ENCODE measurements around the gene RNASE13.

Gene RNASE13

DNA sequence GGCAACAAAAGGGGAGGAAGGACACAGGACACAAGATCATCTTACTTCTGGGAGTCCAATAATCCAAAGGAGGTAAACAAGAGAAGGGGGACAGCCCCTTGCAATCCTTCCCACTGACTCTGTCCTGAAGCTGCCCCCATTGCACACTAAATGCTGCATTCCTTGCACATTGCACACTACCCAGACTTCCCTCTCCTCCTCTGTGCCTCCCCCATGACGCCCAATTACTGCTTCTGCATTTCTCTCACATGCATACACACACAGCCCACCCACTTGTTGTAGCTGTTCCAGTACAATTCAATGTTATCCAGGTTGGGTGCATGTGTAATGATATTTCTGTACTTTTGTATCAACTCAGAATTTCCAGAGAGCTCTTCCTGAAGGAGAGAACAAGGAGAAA lies 15.2 kb downstream of the RNASE13 start:
- no peak for TF ChIP-seq TCF4 (CRISPR knock-in tag; IDR thresholded peaks at IDR 0.05; ENCODE audit: borderline replicate concordance)
- TF ChIP-seq OSR1 (CRISPR knock-in tag; IDR thresholded peaks at IDR 0.05) = no peak
- ATAC-seq = no peak

DNA sequence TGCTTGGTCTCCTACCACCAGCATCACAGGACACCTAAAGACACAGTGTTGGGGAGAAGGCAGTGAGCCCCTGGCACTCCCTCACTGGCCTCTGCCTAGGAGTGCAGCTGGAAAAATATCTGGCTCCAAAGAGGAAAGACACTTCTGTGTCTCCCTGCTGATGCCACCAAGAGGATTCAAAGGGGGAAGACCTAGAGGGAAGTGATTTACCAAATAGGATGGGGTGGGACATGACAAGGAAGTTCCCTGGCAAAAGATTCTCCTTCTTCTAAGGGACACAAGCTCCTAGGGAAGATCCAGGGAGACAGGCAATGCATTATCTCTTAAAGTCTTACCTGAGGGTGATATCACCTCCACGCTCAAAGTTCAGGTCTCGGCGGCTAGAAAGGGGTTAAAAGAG lies 15.8 kb downstream of the RNASE13 start:
- no peak for ATAC-seq
- TF ChIP-seq, protein P1, sequence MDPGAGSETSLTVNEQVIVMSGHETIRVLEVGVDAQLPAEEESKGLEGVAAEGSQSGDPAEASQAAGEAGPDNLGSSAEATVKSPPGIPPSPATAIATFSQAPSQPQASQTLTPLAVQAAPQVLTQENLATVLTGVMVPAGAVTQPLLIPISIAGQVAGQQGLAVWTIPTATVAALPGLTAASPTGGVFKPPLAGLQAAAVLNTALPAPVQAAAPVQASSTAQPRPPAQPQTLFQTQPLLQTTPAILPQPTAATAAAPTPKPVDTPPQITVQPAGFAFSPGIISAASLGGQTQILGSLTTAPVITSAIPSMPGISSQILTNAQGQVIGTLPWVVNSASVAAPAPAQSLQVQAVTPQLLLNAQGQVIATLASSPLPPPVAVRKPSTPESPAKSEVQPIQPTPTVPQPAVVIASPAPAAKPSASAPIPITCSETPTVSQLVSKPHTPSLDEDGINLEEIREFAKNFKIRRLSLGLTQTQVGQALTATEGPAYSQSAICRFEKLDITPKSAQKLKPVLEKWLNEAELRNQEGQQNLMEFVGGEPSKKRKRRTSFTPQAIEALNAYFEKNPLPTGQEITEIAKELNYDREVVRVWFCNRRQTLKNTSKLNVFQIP (CRISPR knock-in tag; IDR thresholded peaks at IDR 0.05; ENCODE audit: borderline replicate concordance, low read depth) = no peak
- TF ChIP-seq SNAI2 (CRISPR knock-in tag; IDR thresholded peaks at IDR 0.05) (no peak), ZC3H10 (CRISPR knock-in tag; IDR thresholded peaks at IDR 0.05) (no peak), ARNTL (CRISPR knock-in tag; IDR thresholded peaks at IDR 0.05; ENCODE audit: borderline replicate concordance, low read depth) (no peak), ZNF70 (CRISPR knock-in tag; IDR thresholded peaks at IDR 0.05) (no peak), TOX (CRISPR knock-in tag; IDR thresholded peaks at IDR 0.05; ENCODE audit: borderline replicate concordance) (no peak), TCF4 (CRISPR knock-in tag; IDR thresholded peaks at IDR 0.05; ENCODE audit: borderline replicate concordance) (no peak), ZNF565 (CRISPR knock-in tag; conservative IDR thresholded peaks at IDR 0.05; ENCODE audit: low read depth) (no peak)
- TF ChIP-seq, protein P2, sequence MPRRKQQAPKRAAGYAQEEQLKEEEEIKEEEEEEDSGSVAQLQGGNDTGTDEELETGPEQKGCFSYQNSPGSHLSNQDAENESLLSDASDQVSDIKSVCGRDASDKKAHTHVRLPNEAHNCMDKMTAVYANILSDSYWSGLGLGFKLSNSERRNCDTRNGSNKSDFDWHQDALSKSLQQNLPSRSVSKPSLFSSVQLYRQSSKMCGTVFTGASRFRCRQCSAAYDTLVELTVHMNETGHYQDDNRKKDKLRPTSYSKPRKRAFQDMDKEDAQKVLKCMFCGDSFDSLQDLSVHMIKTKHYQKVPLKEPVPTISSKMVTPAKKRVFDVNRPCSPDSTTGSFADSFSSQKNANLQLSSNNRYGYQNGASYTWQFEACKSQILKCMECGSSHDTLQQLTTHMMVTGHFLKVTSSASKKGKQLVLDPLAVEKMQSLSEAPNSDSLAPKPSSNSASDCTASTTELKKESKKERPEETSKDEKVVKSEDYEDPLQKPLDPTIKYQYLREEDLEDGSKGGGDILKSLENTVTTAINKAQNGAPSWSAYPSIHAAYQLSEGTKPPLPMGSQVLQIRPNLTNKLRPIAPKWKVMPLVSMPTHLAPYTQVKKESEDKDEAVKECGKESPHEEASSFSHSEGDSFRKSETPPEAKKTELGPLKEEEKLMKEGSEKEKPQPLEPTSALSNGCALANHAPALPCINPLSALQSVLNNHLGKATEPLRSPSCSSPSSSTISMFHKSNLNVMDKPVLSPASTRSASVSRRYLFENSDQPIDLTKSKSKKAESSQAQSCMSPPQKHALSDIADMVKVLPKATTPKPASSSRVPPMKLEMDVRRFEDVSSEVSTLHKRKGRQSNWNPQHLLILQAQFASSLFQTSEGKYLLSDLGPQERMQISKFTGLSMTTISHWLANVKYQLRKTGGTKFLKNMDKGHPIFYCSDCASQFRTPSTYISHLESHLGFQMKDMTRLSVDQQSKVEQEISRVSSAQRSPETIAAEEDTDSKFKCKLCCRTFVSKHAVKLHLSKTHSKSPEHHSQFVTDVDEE (CRISPR knock-in tag; IDR thresholded peaks at IDR 0.05) = no peak

DNA sequence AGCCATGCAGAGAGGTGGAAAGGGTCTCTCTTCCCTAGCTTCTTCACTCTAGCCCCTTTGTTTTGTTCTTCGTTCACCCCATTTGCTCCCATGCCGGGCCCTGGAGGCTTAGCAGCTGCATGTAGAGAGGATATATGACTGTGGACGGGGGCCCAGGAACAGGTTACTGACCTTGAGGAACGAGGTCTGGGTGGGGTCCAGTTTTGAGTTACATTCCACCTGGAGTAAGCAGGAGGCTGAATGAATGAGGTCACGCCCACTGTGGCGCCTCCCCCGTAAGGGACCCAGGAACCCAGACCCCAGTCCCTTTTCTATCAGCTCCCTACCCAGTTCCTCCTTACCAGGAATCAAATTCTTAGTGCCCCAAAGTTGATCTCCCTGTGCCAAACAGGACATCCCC lies 16.3 kb downstream of the RNASE13 start:
- TF ChIP-seq TOX (CRISPR knock-in tag; IDR thresholded peaks at IDR 0.05; ENCODE audit: borderline replicate concordance) = no peak
- TF ChIP-seq RARB (CRISPR knock-in tag; IDR thresholded peaks at IDR 0.05) = no peak
- no peak for TF ChIP-seq CSDC2 (CRISPR knock-in tag; IDR thresholded peaks at IDR 0.05)
- no peak for TF ChIP-seq ISL1 (CRISPR knock-in tag; IDR thresholded peaks at IDR 0.05)
- TF ChIP-seq GLIS3 (CRISPR knock-in tag; IDR thresholded peaks at IDR 0.05) = no peak
- TF ChIP-seq, protein P3, sequence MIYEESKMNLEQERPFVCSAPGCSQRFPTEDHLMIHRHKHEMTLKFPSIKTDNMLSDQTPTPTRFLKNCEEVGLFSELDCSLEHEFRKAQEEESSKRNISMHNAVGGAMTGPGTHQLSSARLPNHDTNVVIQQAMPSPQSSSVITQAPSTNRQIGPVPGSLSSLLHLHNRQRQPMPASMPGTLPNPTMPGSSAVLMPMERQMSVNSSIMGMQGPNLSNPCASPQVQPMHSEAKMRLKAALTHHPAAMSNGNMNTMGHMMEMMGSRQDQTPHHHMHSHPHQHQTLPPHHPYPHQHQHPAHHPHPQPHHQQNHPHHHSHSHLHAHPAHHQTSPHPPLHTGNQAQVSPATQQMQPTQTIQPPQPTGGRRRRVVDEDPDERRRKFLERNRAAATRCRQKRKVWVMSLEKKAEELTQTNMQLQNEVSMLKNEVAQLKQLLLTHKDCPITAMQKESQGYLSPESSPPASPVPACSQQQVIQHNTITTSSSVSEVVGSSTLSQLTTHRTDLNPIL (CRISPR knock-in tag; IDR thresholded peaks at IDR 0.05; ENCODE audit: low read depth) = no peak
- no peak for TF ChIP-seq ZFP30 (CRISPR knock-in tag; IDR thresholded peaks at IDR 0.05)
- no peak for ATAC-seq

DNA sequence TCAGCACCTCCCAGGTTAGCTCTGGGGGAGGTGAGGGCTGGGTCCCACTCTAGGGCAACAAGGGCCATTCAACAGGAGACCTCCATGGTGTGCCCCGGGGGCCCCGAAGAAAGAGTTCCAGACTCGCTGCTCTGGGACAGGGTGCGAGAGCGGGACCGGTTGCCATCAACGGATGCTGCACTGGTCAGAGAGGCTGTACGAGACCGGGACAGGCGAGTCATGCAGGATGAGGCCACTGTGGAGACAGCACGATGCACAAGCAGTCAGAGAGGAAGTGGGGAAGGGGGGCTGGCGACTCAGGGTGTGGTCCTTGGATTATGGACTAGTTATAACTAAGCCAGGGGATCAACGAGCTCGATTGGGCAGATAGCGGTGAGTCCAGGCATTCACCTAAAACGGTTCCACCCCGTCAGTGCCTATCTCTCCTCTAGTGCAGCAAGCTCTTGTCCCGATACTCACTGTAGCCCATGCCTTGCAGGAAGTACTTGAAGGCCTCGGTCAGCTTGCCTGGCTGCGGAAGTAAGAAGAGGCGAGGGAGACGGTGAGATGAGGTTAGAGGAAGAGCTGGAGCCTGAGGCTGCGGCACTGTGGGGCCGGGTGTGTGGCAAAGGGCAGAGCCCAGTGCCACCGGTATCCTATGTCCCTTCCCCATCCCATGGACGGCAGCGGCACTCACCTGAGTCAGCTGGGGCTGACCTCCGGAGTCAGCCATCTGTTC lies 16.9 kb downstream of the RNASE13 start:
- ATAC-seq = no peak
- TF ChIP-seq ZNF70 (CRISPR knock-in tag; IDR thresholded peaks at IDR 0.05) (no peak), ISL1 (CRISPR knock-in tag; IDR thresholded peaks at IDR 0.05) (no peak), ZC3H10 (CRISPR knock-in tag; IDR thresholded peaks at IDR 0.05) (no peak)

DNA sequence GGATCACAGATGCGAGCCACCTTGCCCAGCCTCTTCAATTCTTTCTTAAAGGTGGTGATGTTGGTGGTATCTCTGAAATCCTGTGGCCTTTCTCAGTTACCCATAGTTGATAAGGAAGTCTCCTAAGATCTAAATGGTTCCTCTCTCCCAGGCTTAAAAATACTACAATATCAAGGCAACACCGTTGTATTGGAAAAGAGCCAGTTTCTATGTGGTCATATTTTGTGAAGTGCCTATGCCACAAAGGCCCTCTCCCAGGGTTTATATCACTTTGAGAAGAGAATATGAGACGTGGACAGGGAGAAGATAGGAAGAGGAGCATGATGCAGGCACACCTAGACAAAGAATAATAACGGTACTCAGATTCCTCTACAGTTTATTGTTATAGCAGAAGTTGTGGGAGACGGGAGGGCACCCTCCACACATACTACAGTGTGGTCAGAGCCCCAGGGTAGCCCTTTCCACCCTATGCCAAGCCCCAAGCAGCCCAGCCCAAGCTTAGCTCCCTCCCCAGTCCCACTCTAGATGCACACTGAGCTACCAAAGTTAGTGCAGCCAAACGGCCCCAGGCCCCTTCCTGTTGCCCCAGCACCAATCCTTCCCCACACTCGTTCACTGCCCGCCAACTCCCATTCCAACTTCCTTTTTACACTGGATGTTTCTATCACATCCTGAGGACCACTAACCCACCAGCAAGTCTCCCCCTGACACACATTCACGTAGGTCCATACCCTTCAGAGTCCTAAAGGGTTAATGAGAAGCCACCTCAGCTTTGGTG lies 18.0 kb downstream of the RNASE13 start:
- ATAC-seq = no peak
- TF ChIP-seq TCF4 (CRISPR knock-in tag; IDR thresholded peaks at IDR 0.05; ENCODE audit: borderline replicate concordance) (no peak), OSR1 (CRISPR knock-in tag; IDR thresholded peaks at IDR 0.05) (no peak), CSDC2 (CRISPR knock-in tag; IDR thresholded peaks at IDR 0.05) (no peak), ZNF8 (CRISPR knock-in tag; IDR thresholded peaks at IDR 0.05) (no peak), ARNTL (CRISPR knock-in tag; IDR thresholded peaks at IDR 0.05; ENCODE audit: borderline replicate concordance, low read depth) (no peak), ESRRG (CRISPR knock-in tag; IDR thresholded peaks at IDR 0.05) (no peak), RARB (CRISPR knock-in tag; IDR thresholded peaks at IDR 0.05) (no peak), ZNF70 (CRISPR knock-in tag; IDR thresholded peaks at IDR 0.05) (no peak), ISL1 (CRISPR knock-in tag; IDR thresholded peaks at IDR 0.05) (no peak)
- TF ChIP-seq, protein P4, sequence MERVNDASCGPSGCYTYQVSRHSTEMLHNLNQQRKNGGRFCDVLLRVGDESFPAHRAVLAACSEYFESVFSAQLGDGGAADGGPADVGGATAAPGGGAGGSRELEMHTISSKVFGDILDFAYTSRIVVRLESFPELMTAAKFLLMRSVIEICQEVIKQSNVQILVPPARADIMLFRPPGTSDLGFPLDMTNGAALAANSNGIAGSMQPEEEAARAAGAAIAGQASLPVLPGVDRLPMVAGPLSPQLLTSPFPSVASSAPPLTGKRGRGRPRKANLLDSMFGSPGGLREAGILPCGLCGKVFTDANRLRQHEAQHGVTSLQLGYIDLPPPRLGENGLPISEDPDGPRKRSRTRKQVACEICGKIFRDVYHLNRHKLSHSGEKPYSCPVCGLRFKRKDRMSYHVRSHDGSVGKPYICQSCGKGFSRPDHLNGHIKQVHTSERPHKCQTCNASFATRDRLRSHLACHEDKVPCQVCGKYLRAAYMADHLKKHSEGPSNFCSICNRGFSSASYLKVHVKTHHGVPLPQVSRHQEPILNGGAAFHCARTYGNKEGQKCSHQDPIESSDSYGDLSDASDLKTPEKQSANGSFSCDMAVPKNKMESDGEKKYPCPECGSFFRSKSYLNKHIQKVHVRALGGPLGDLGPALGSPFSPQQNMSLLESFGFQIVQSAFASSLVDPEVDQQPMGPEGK (CRISPR knock-in tag; IDR thresholded peaks at IDR 0.05; ENCODE audit: borderline replicate concordance) = no peak
- TF ChIP-seq, protein P2 (CRISPR knock-in tag; IDR thresholded peaks at IDR 0.05) = no peak
- TF ChIP-seq, protein P1 (CRISPR knock-in tag; IDR thresholded peaks at IDR 0.05; ENCODE audit: borderline replicate concordance, low read depth) = no peak

All from SK-N-SH treated with all-trans-retinoic acid at 6 μM for 48 hours (cell line).